ENCODE measurements around the gene SSH2.
"Not testable (repeated sequence)": the region's sequence is repeated elsewhere in the genome, so short reads cannot be mapped to it uniquely, and the experiment has no call there.

Gene SSH2

DNA sequence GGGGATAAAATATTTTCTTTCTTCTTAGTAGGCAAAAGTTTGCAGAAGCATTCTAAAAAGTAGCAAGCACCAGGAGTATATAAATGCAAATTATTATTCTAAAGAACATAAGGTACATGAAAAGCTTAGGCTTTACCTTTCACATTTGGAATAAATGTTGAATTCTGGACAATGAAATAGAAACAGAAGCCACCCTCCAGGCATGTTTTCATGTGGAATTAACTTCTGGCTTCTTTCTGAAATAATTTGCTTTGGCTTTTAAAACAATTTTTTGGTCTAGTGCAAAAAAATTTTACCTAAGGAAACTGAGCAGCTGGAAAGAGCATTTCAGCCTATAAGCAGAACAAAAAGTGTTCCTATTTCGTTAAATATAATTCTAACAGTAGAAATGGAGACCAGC lies 197.8 kb downstream of the SSH2 start:
- no peak for DNase-seq

DNA sequence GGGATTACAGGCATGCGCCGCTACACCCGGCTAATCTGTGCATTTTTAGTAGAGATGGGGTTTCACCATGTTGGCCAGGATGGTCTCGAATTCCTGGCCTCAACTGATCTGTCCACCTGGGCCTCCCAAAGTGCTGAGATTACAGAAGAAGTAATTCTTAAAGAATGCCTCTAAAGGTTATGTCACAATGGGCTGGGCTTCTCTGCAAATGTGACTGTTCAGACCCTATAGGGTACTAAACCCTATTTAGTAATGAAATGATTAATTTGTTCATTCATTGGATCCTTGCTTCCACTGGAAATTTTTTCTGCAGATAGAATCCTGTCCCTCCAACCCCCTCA lies 198.5 kb downstream of the SSH2 start:
- DNase-seq: no peak

DNA sequence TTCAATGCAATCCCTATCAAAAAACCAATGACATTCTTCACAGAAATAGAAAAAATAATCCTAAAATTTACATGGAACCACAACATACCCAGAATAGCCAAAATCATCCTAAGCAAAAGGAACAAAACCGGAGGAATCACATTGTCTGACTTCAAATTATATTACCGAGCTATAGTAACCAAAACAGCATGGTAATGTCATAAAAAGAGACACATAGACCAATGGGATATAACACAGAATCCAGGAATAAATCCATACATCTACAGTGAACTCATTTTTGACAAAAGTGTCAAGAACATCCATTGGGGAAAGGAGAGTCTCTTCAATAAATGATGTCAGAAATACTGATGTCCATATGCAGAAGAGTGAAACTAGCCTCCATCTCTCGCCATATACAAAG lies 201.5 kb downstream of the SSH2 start:
- DNase-seq: no peak

DNA sequence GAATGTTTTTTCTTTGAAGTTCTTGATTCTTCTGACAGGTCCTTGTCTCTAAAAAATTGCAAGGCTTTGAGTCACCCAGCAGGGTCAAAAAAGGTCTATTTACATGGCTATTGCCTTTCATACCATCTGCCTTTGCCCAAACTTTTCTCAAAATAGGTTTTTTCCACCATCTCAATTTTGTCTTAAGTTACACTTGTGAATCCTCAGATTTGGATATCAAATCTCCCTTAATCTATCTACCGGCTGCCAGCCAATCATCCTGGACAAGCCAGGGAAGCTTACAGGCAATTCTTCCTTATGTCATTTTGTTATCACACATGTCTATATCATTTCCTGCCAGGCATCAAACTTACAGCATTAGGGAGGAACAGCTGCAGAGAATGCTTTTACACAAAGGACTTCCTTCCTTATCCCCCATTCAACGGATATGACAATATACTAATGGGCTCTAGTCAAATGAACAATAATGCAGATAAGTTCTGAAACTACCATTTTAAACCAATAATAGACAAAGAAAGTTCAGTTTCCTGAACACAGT lies 203.2 kb downstream of the SSH2 start:
- DNase-seq: peak; percentile 51

DNA sequence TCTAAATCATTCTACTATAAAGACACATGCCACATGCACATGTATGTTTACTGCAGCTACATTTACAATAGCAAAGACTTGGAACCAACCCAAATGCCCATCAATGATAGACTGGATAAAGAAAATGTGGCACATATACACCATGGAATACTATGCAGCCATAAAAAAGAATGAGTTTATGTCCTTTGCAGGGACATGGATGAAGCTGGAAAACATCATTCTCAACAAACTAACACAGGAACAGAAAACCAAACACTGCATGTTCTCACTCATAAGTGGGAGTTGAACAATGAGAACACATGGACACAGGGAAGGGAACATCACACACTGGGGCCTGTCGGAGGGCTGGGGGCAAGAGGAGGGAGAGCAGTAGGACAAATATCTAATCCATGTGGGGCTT lies 204.6 kb downstream of the SSH2 start:
- not testable (repeated sequence) for DNase-seq

DNA sequence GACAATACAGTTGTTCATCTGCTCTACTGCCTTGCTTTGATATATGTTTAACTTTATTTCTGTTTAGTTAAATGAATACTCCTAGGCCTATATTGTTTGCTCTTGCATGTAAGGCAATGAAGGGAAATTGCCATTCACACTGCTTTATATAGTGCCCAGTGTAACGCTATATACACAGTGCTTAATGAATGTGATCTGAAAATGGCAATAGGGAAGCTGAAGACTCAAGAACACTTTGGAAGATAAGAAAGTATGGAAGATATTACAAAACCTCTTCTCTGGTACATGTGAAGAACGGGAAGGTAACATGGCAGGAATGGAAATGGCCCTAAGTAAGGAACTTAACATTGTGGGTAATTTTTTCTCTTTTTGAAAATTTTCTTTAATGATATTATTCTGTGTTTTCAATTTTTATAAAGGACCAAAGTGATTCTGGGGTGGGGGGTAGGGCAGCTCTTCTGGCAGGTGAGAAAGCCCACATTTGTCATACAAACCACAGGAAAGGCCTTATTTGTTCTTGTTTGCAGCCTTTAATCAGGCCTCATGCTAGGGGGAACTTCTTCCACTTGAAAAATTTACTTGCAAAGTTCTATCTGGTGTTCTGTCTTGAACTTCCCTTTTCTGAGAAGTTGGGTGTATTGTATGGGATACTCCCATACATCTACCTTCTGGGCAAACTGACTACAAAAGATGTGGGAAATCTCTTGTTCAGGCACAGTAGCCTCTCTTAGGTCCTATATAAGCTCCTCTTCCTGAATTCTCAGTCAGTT lies 206.6 kb downstream of the SSH2 start:
- DNase-seq: no peak

DNA sequence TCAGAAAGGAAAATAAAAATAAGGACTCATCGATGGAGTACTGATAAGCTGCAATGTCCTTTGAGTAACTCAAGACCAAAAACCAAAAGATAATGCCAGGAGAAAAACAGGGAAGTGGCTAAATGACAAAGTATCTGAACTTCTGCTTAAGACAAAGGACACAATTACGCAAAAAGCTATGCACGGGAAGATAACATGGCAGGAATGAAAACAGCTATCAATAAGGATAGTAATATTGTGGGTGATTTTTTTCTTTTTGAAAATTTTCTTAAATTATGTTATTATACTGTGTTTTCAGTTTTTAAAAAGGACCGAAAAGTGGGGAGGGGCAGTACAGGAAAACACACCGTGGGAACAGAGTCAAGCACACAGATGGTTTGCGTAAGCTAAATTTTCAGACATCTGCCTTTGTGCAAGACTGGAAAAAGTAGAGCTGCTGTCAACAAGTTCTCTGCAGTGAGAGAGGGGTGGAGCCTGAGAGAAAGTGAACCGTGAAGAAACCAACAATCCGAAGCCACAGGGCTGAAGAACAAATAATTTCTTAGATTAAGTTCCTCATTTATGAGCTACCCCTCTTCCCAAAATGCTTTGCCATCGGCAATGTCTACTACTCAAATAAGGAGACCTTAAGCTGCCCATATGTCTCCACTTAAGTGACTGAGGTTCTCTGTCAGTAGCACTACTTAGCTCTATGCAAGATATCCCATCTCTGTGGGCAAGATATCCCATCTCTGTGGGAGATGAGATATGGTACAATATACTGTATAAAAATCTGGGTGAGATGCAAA lies 207.4 kb downstream of the SSH2 start:
- no peak for DNase-seq

DNA sequence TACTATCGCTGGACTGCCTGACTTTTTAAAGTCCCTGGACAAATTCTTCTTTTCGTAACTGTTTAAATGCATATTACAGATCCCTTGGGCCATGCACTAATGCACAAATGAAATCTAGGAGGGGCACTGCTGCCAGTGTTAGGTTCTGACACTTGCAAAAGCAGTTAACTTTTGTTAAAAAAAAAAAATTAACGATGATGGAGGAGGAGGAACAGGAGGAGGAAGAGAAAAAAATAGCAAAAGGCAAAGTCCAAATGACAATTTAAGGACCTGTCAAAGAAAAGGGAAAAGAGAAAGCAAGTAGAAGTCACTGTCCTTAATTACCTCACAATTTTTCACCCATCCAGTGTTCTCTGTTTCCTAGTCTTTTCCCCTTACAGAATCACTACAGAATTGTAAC lies 209.5 kb downstream of the SSH2 start:
- DNase-seq: no peak

DNA sequence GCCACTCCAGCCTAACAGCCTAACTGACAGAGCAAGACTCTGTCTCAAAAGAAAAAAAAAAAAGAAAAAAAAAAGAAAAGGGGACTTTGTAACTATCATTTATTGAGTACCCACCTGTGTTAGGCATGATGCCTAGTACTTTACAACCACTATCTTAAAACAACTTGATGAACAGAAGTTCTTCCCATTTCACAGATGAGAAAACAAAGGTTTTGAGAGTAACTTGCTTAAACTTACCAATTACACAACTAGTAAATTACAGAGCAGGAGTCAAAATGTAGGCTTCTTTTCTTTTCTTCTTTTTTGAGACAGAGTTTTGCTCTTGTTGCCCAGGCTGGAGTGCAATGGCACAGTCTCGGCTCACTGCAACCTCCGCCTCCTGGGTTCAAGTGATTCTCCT lies 210.6 kb downstream of the SSH2 start:
- DNase-seq: no peak

DNA sequence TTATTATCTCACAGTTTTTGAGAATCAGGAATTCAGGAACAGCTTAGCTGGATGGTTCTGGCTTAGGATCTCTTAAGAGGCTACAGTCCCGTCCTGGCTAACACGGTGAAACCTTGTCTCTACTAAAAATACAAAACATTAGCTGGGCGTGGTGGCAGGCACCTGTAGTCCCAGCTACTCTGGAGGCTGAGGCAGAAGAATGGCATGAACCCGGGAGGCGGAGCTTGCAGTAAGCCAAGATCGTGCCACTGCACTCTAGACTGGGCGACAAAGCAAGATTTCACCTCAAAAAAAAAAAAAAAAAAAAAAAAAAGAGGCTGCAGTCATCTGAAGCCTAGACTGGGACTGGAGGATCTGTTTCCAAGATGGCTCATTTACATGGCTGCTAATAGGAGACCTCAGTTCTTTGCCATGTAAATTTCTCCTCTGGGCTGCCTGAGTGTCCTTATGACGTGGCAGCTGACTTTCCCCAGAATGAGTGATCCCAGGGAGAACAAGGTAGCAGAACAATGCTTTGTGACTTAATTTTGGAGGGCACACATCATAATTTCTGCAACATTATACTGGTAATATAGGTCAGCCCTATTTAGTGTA lies 211.5 kb downstream of the SSH2 start:
- no peak for DNase-seq

DNA sequence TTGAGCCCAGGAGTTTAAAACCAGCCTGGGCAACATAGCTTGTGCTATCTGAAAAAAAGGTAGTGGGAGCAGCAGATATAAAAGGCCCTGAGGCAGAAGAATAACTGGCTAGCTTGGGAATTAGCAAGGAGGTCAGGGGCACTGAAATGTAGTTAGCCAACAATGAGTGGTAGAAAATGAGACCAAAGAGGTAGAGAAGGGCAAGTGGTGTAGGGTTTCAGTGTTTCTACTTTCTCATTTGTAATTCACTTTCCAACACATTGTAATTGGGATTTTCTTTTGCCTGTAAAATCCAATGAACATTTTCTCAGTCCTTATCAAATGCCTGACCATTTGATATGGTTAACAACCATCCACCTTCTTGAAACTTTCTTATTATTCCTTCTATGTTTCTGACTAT lies 212.2 kb downstream of the SSH2 start:
- DNase-seq: no peak

DNA sequence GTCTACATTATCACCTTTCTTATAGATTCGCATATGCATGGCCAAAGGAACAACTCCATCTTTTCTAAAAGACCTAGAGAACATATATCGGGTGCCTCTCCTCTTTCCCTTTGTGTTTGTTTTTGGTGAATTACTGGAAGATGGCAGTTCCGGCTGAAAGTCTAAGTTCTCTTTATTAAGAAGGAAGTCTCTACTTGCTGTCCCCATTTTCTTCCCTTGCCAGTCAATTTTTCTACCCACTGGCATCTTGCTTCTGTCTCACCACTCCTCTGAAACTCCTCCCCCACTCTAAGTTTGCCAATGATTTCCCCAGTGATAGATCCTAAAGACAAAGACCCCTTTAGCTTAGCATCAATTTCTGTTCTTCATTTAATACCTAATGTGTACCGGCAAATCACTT lies 213.5 kb downstream of the SSH2 start:
- no peak for DNase-seq

DNA sequence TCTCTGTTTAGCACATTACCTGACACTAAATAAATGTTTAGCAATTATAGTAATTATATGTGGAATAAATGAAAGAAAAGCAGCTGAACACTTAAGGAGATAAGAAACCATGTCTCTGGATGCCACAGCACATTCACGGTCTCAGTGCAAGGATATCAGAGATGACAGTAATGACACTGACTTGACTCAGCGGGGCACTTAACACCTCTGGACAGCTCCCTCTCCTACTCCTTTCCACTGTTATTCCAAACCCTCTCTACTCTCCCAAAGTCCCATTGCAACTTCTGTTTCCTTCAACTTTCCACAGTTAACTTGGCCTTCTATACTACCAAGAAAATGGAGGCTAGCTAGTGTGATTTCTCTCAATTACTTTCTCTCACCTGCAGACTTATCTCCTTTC lies 214.3 kb downstream of the SSH2 start:
- no peak for DNase-seq

DNA sequence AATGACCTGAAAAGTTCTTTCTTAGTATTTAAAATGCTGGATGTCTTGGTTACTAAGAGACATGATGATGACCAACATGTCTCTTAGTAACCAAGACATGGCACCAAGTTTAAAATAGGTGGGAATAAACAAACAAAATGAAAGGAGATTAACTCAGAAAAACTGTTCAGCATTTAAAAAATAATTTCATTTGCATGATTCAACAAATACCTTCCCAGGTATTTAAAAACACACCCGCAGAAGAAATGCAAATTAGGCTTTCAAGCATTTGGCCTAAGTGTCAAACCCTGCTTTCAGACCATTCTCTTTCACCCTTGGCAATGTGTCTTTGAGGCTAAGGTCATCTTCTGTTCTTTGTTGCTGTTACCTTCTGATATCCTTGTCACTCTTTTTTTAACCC lies 215.9 kb downstream of the SSH2 start:
- DNase-seq: no peak

DNA sequence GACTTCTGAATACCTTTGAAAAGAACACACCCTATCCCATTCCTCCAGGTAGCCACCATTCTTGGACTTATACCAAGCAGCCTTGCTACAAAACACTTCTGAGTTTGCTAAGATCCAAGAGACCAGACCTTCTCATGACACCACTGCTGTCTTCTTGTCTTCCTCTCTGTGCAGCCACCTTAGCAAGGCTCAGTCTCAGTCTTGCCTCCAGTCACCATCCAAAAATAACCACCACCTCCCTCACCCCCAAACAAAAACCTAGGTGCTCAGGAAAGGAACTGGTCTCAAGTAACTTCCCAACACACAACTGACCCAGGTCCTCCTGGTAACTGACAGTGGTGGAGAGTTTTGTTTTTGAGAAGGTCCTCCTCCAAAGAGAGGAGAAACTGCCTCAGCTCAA lies 216.4 kb downstream of the SSH2 start:
- DNase-seq: no peak

DNA sequence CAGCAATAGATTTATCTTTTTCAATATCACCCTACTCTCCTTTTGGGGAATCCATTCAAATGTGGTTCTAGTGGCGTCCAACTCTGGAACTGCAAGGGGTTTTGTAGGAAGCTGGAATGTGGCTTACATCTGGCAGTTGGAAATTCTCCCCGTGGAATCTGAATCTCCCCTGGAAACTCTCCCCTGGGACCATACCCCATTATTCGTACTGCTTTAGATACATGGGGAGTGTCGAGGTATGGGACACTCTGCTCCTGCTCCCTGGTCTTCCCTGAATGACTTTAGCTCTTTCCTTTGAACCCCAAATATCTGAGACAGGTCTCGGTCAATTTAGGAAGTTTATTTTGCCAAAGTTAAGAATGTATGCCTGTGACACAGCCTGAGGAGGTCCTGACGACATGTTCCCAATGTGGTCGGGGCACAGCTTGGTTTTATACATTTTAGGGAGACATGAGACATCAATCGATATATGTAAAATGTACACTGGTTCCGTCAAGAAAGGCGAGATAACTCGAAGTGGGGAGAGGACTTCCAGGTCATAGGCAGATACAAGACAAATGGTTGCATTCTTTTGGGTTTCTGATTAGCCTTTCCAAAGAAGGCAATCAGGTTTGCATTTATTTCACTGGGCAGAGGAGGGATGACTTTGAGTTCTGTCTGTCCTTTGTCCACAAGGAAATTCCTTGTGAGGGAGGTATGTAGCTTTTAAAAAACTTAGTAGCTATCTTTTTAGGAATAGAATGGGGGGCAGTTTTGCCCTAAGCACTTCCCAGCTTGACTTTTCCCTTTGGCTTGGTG lies 218.2 kb downstream of the SSH2 start:
- DNase-seq: no peak

DNA sequence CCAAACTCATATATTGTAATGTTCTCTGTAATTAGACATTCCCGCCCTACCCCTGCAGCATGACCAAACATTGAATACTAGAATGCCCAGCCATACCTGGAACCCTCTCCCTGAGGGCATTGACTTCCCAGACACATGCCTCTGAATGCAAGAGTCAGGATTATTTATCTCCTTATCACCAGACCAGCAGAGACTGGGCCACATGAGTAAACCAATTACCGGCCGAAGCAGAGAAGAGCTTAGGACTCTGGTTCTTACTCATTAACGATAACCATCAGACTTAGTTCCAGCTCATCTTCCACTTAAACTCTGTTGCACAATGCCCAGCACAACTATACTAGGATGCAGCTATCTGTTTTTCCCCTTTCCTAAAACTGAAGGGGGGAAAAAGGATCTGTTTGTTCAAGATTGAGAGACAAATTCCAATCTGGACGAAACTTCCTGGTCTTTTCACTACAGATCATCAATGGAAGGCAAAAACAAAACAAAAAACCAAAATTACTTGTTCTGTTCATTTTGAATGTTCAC lies 219.1 kb downstream of the SSH2 start:
- DNase-seq: peak; percentile 89

DNA sequence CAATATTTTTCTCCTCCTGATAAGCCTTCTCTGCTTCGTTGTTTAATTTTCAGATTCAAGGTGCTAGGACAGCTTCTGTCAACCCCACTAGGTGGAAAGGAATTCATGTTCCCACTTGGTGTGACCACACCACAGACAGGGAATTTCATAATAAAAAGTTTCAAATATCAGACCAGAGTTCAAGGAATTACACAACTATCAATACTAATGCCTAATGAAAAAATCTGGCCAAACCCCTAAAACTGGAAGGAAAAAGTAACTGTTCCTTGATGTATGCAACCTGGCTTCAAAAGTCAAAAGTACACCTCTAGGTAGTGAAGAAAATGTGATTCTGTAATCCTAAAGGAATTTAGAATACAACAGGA lies 219.5 kb downstream of the SSH2 start:
- no peak for DNase-seq

DNA sequence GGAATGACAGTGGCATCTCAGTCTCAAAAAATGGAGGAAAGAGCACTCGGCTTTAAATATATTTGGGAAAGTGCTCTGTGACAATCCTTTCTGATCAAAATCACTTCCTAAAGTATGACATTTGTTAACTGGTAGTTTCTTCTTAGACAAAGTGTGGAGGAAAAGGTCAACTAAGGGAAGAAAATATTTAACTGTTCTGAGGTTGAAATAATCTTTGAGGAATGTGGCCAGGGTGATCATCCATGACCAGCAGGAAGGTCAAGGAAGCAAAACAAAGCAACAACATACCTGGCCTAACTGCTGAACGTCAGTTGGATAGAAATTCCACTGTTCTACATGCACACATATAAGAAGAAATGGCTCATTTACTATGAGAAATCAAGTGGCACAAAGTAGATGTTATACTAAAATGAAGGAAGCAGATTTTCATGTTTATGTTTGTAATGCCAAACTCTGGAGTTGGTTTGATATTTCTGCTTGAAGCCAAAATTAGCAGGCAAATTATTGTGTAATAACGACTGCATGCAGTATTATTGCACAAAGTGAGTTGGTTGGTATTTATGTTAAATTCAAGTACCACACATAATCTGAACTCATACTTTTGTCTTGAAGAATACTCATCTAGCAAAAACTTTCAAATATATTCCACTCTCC lies 220.0 kb downstream of the SSH2 start:
- DNase-seq: peak; percentile 29

DNA sequence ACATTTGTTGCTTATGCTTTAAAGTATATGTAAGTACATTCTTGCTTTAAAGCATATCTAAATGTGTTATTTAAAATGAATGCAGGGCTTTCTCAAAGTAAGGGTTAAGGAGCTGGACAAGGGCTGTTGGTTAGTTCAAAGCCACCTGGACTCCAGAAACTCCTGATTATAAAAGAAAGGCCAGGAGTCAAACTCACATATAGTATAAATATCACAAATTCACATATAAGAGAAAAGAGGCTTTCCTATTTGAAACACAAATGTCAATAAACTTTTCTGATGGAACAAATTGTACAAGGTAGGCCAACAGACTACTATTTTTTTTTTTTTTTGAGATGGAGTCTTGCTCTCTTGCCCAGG lies 222.8 kb downstream of the SSH2 start:
- no peak for DNase-seq

DNA sequence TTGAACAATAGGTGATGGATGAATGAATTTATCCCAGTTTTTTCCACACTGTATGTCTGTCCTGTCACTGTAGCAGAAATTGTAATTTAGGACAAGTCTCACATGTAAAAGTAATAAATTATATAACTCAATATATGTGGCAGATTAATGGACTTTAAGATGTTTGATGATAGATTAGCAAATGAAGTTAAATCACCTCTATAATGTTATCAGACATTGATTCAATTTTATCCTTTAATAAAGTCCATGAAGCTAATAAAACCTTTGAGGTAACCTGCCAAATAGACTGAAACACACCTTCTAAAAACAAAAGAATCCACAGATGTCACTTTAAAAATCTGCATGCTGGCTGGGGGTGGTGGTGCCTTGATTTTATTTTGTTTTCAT lies 224.0 kb downstream of the SSH2 start:
- no peak for DNase-seq

DNA sequence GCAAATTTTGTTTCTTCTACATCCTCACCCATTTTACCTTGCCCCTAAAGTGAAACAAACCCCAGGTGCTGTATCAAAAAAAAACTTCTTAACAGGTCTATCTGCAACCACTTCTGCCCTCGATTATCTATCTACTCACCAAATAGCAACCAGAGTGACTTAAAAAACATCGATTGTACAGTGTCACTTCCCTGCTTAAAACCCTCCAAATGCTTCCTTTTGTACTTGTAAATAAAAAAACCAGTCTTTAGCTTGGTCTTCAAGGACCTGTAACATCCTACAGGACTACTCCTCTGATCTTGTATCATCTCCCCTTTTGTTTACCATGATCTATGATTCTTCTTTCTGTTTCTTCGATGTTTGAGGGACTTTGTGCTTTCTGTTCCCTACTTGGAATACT lies 224.6 kb downstream of the SSH2 start:
- DNase-seq: no peak

DNA sequence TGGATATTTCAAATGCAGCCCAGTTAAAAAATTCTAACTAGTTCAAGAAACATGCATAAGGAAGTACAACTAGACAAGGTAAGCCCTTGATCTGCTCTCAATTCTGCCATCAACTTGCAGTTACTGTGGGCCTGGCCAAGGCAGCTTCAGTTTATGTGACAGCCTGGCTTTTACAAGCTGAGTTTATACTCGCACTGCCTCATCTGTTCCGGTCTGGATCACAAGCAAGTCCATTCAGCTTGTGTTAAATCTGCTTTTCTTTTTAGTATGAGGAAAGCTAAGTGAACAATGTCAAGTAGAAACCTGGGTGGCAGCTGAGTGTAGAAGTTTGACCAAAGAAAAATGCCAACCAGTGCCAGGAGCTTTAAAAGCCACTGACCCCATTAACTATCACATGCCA lies 230.7 kb downstream of the SSH2 start:
- DNase-seq: no peak

Measured in EL (cell line).